PFSK-1 (cell line): ENCODE data around the gene CALML6.

Source experiments
- FOXP2 ChIP-seq: optimal IDR thresholded peaks from 2 replicates; pipeline ENCODE3; 2011; ENCODE audit warnings: borderline replicate concordance, control low read depth, inconsistent platforms; ENCODE audit not compliant: insufficient read depth; ENCODE audit errors: extremely low read length, extremely low read depth
- POLR2AphosphoS5 ChIP-seq: IDR thresholded peaks from 2 replicates; pipeline ENCODE4 v1.6.1; 2012; ENCODE audit warnings: low read depth, mild to moderate bottlenecking, control low read depth, low read length, moderate library complexity
- SIN3A ChIP-seq: IDR thresholded peaks from 2 replicates; pipeline ENCODE4 v1.6.1; 2012; ENCODE audit warnings: mild to moderate bottlenecking, low read length, moderate library complexity, borderline replicate concordance; ENCODE audit not compliant: insufficient read depth
- TAF1 ChIP-seq: IDR thresholded peaks from 2 replicates; pipeline ENCODE4 v1.6.1; 2012; ENCODE audit warnings: low read length, control low read depth, borderline replicate concordance; ENCODE audit not compliant: insufficient read depth
- TF ChIP-seq, protein P1 (sequence below), 2 experiments: IDR thresholded peaks; 2 replicates each; pipeline versions ENCODE4 v1.6.1 to v1.8.0; 2011 to 2012; ENCODE audit warnings: low read depth in 2 of 2, low read length in 2 of 2, control low read depth in 1 of 2, inconsistent platforms in 1 of 2, mild to moderate bottlenecking in 1 of 2, moderate library complexity in 1 of 2; ENCODE audit not compliant: insufficient read depth in 1 of 2

CALML6 gene

DNA sequence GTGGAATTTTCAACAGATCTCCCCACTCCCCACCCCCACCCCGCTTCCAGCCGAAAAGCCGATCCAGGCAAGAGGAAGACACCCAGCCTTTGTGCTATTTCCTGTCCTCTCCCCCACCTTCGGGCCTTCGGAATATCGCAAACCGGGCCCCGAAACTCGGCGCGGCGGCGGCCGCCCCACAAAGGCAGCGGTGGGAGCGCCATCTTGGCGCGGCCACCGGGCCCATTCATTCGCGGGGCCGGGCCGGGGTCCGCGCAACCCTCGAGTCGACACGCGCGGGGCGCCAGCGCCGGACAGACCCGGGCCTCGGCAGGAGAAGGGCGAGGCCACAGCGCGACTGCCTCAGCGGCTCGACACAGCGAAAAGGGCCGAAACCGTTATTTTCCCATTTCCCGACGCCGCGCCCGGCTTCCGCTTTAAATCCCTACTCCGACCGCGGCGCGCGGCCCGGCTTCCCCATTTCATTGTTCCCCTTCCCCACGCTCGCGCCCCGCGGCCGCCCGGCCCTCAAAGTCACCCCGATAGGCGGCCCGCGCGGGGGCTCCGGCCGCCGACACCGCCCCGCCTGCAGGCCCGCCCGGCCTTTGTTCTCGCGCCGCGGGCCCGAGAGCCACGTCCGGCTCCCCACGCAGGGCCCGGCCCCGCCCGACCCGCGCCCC lies 25.1 kb upstream of the CALML6 start:
- TF ChIP-seq SIN3A (peak; percentile 30; the same call in 1 of the 2 replicates), FOXP2 (no peak), POLR2AphosphoS5 (0 out of 2 replicates have a peak, but pooled peaks have one; percentile 28)

DNA sequence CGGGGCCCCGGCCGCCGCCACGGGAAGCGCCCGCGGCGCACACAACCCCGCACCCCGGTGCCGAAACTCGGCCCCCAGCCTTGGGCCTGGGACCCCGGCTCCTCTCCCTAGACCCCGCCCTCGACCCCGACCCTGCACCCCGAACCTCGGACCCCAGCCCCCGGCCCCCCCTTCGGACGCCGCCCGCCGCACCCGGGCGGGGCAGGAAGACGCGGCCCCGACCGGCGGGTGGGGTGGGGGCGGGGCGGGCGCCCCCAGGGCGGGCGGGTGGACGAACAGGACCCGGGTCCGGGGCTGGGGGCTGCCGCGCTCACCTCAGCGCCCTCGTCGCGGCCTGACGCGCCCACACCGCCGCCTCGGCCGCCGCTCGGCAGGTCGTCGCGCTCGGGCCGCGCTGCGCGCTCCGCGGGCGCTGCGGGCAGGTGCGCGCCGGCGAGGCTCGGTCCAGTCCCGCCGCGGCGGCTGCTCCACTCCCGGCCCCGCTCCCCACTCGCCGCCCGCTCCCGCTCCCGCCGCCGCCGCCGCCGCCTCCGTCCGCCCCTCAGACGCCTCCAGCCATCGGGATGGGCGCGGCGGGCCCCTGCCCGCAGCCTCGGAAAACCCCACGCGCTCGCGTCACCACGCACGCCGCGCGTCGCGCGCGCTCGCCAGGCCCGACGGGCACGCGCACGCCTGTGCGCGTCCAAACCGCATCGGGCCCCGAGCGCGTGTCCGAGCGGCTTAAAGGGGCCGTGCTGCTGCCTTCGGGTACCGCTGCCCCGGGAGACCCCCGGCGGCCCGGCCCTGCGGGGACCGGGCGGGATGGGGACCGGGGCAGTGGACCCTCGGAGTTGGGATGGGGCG lies 24.3 kb upstream of the CALML6 start, which contains the start of gene GNB1:
GNB1 (minus strand) TSS at position 582 of the 843 bp plus-strand sequence. CDS start 65,634 bp downstream, outside the sequence.
- peak; percentile 16; the same call in 1 of the 2 replicates for TF ChIP-seq POLR2AphosphoS5
- TF ChIP-seq SIN3A: no peak
- peak; percentile 78 for TF ChIP-seq FOXP2
- TF ChIP-seq, protein P1, sequence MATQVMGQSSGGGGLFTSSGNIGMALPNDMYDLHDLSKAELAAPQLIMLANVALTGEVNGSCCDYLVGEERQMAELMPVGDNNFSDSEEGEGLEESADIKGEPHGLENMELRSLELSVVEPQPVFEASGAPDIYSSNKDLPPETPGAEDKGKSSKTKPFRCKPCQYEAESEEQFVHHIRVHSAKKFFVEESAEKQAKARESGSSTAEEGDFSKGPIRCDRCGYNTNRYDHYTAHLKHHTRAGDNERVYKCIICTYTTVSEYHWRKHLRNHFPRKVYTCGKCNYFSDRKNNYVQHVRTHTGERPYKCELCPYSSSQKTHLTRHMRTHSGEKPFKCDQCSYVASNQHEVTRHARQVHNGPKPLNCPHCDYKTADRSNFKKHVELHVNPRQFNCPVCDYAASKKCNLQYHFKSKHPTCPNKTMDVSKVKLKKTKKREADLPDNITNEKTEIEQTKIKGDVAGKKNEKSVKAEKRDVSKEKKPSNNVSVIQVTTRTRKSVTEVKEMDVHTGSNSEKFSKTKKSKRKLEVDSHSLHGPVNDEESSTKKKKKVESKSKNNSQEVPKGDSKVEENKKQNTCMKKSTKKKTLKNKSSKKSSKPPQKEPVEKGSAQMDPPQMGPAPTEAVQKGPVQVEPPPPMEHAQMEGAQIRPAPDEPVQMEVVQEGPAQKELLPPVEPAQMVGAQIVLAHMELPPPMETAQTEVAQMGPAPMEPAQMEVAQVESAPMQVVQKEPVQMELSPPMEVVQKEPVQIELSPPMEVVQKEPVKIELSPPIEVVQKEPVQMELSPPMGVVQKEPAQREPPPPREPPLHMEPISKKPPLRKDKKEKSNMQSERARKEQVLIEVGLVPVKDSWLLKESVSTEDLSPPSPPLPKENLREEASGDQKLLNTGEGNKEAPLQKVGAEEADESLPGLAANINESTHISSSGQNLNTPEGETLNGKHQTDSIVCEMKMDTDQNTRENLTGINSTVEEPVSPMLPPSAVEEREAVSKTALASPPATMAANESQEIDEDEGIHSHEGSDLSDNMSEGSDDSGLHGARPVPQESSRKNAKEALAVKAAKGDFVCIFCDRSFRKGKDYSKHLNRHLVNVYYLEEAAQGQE (IDR thresholded peaks at IDR 0.05; ENCODE audit: insufficient read depth in 1 of 2, low read depth in 2 of 2, low read length in 2 of 2): 0 out of 4 replicates have a peak, but pooled peaks of 1 of the 2 experiments have one; percentile 55
- TF ChIP-seq TAF1: peak; percentile 89

DNA sequence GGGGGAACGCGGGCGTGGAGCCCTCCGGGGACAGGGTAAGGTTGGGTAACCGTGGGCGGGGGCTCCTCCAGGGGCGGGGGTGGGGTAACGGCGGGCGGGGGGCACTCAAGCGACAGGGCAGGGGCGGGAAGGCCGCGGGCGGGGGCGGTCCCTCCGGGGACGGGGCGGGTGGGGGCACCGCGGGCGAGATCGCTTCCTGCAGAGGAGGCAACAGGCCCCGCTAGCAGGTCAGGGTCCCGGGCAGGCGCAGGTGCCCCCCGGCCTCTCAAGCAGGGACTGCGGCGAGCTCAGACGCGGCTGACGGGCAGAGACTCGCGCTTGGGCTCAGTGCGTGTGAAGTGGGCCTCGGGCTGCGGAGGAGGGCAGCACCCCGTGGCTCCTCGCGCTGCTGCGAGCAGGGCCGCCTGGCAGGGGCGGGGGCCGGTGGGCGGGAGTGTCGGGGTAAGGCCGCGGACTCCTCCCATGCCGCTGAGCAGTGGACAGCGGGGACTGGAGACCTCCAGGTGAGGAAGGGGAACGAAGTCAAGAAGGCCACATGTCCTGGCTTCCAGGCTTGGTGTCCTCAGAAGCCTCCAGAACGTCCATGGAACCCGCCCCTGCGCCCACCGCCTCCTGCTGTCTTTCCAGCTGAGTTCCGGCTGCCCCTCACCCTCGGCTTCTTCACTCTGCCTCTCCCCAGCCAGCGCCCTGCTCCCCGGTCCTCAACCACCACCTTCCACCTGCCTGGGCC lies 23.5 kb upstream of the CALML6 start:
- TF ChIP-seq FOXP2 (no peak), POLR2AphosphoS5 (no peak; the same call in 1 of the 2 replicates), SIN3A (no peak), TAF1 (no peak)
- TF ChIP-seq, protein P1 (IDR thresholded peaks at IDR 0.05; ENCODE audit: insufficient read depth in 1 of 2, low read depth in 2 of 2, low read length in 2 of 2): no peak

DNA sequence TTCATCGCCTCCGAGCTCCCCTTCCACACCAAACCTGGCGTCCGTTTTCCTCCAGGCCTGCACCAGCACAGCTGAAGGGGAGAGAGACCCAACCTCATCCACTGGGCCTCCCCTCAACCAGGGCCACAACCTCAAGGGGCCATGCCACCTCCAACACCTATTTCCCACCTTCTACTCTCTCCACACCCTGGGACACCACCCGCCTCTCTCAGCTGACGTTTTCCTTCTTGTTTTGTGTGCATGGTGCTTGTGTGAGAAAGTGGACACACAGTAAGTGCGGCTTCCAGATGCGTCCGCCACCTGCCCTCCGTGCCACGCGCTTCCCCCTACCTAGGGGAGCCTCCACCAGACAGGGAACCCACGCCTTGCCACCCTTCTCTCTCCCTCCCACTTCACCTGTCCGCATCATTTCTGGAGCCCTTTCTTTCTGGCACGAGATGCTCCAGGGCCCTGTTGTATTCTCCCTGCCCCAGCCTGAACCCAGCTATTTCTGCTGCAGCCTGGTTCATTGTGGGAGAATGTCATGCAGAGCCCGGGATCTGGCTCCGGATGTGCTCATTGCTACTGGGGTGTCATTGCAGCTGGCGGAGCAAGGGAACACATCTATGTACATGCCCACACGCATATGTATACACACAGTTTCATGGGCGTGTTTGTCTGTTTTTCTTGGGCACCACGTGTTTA lies 22.8 kb upstream of the CALML6 start:
- TF ChIP-seq TAF1 (no peak), FOXP2 (no peak), POLR2AphosphoS5 (no peak), SIN3A (no peak)
- TF ChIP-seq, protein P1 (IDR thresholded peaks at IDR 0.05; ENCODE audit: insufficient read depth in 1 of 2, low read depth in 2 of 2, low read length in 2 of 2): no peak
